ENCODE data around the gene UQCC3.

The UQCC3 gene

DNA sequence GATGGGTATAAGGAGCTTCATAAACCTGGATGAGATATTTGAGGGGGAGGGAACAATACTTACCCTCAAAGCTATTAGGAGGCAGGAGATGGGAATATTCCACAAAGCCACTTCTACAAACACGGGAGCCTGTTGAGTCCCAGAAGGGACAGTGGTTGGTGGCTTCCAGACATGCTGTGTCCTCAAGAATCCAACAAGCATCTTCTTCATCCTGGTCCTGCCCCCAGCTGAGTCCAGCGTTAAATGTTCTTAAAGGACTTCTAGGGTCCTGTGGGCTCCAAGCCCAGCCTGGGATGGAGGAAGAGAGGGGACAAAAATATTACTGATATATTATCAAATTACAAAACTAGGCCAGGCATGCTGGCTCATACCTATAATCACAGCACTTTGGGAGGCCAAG lies 4.0 kb upstream of the UQCC3 start:
- no peak for ATAC-seq
- TF ChIP-seq ZNF8 (CRISPR knock-in tag; IDR thresholded peaks at IDR 0.05): no peak
- TF ChIP-seq, protein P1, sequence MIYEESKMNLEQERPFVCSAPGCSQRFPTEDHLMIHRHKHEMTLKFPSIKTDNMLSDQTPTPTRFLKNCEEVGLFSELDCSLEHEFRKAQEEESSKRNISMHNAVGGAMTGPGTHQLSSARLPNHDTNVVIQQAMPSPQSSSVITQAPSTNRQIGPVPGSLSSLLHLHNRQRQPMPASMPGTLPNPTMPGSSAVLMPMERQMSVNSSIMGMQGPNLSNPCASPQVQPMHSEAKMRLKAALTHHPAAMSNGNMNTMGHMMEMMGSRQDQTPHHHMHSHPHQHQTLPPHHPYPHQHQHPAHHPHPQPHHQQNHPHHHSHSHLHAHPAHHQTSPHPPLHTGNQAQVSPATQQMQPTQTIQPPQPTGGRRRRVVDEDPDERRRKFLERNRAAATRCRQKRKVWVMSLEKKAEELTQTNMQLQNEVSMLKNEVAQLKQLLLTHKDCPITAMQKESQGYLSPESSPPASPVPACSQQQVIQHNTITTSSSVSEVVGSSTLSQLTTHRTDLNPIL (CRISPR knock-in tag; IDR thresholded peaks at IDR 0.05; ENCODE audit: low read depth): no peak
- no peak for TF ChIP-seq ZC3H10 (CRISPR knock-in tag; IDR thresholded peaks at IDR 0.05)
- TF ChIP-seq CSDC2 (CRISPR knock-in tag; IDR thresholded peaks at IDR 0.05): no peak
- no peak for TF ChIP-seq ZFP3 (CRISPR knock-in tag; IDR thresholded peaks at IDR 0.05)
- TF ChIP-seq ZFP30 (CRISPR knock-in tag; IDR thresholded peaks at IDR 0.05): no peak
- TF ChIP-seq POU6F1 (CRISPR knock-in tag; IDR thresholded peaks at IDR 0.05; ENCODE audit: borderline replicate concordance, low read depth): no peak
- TF ChIP-seq, protein P2, sequence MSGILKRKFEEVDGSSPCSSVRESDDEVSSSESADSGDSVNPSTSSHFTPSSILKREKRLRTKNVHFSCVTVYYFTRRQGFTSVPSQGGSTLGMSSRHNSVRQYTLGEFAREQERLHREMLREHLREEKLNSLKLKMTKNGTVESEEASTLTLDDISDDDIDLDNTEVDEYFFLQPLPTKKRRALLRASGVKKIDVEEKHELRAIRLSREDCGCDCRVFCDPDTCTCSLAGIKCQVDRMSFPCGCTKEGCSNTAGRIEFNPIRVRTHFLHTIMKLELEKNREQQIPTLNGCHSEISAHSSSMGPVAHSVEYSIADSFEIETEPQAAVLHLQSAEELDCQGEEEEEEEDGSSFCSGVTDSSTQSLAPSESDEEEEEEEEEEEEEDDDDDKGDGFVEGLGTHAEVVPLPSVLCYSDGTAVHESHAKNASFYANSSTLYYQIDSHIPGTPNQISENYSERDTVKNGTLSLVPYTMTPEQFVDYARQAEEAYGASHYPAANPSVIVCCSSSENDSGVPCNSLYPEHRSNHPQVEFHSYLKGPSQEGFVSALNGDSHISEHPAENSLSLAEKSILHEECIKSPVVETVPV (CRISPR knock-in tag; IDR thresholded peaks at IDR 0.05): no peak
- TF ChIP-seq ARNTL (CRISPR knock-in tag; IDR thresholded peaks at IDR 0.05; ENCODE audit: borderline replicate concordance, low read depth): no peak
- no peak for TF ChIP-seq TCF4 (CRISPR knock-in tag; IDR thresholded peaks at IDR 0.05; ENCODE audit: borderline replicate concordance)
- no peak for TF ChIP-seq PPARA (CRISPR knock-in tag; IDR thresholded peaks at IDR 0.05; ENCODE audit: borderline replicate concordance)
- TF ChIP-seq ZNF565 (CRISPR knock-in tag; conservative IDR thresholded peaks at IDR 0.05; ENCODE audit: low read depth): no peak
- no peak for TF ChIP-seq TSHZ2 (CRISPR knock-in tag; IDR thresholded peaks at IDR 0.05)
- TF ChIP-seq OSR1 (CRISPR knock-in tag; IDR thresholded peaks at IDR 0.05): no peak
- TF ChIP-seq ZNF70 (CRISPR knock-in tag; IDR thresholded peaks at IDR 0.05): no peak
- TF ChIP-seq ISL1 (CRISPR knock-in tag; IDR thresholded peaks at IDR 0.05): no peak
- TF ChIP-seq RARB (CRISPR knock-in tag; IDR thresholded peaks at IDR 0.05): no peak

DNA sequence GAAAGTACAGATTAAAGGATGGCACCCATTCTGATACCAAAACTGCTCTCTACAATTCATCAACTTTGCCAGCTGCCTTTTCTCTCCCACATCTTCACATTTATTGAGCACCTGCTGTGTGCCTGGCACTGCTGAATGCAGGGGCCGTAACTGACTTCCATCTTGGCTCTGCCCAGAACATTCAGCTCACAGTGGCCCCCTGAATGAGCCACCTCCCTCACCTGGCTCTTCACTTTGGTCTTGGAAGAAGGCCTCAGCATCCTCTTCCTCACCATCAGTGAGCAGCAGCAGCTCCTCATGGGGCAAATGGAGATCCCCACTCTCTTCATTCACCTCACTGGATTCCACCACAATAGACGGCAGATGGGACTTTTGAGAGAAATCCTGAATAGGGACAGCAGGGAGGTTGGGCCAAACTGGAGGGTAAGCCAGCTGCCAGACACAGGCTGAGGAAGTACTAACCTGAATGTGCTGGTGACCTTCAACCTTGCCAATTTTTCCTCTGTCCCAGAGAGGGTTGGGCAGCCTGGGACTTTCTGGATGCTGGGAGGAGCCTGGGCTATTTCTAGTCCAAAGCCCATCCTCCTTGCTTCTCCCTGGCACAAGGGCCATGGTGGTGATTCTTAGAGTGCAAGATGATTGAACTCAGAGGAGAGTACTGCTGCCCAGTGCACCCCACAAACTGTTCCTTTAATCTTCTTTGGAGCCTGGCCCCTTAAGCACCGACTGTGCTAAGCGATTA lies 1.9 kb upstream of the UQCC3 start:
- no peak for ATAC-seq
- TF ChIP-seq ZNF70 (CRISPR knock-in tag; IDR thresholded peaks at IDR 0.05) (no peak), OSR1 (CRISPR knock-in tag; IDR thresholded peaks at IDR 0.05) (no peak)

GRCh38 chr11:62671236-62671607 lies 251 bp upstream of the UQCC3 start:
- ATAC-seq: peak; percentile 41

More at GRCh38 chr11:62671236-62671607, 251 bp upstream of the UQCC3 start:
- TF ChIP-seq BACH2 (CRISPR knock-in tag; IDR thresholded peaks at IDR 0.05; ENCODE audit: borderline replicate concordance) (no peak), SNAI2 (CRISPR knock-in tag; IDR thresholded peaks at IDR 0.05) (no peak), PATZ1 (CRISPR knock-in tag; IDR thresholded peaks at IDR 0.05; ENCODE audit: borderline replicate concordance) (no peak), ZNF70 (CRISPR knock-in tag; IDR thresholded peaks at IDR 0.05) (no peak)
- TF ChIP-seq, protein P1 (CRISPR knock-in tag; IDR thresholded peaks at IDR 0.05; ENCODE audit: low read depth): no peak
